COLO668 (cell line): Measurements from ENCODE around the gene BNC2.
A peak's percentile ranks its signal among the peaks of the same experiment; 100 is the strongest.

Experiments
- DNase-seq: peaks from one replicate; lab custom pipeline; 2025; ENCODE audit not compliant: unreplicated experiment; lab: John Stamatoyannopoulos, UW

BNC2 gene

GRCh38 chr9:16767366-16767765, 103.1 kb downstream of the BNC2 start:
- DNase-seq = no peak

DNA sequence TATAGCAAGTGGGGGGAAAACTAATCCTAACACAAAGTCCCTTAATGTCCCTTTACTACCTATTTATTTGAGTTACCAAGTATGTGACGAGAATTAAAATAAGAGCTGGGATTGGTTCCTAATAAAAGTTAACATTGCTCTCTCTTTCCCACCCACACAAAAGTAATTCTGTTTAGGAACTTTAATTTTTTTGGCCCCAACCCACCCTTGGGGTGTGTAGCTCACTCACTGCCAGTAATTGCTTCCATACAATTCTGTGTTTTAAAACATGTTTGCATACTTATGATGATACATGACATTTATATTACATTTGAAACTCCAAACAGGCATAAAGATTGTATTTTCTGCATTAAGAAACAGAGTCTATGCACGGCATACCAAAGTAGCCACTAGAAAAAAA, 106.5 kb downstream of the BNC2 start:
- DNase-seq = no peak

DNA sequence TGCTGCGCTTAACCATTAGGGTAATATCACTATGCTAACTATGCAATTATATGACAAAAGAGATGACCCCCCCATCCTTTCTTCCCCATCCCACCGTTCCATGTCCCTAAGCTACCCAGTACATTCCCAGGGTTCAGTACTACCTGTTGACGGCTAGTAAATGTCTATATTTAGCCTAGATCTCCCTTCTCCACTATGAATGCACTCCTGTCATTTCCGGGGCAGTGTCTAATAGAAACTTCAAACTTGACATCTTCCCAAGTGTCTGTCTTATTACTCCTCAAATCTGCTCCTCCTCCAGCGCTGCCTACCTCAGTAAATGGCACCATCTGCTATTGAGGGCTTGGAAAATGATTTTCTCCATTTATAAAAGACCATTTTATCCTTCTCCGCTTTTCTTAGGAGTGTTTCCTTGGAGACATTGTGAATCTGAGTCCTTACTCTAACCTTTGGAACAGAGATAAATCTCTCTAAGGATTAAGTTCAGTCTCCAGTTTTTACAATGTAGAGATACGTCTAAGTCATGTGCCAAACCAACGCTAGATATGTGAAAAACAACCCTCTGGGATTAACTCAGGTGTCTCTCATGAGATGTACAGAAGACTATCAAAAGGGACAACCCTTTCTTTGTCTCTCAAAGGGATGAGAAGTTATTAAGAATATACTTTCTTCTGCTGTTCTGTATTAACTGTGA, 114.9 kb downstream of the BNC2 start:
- no peak for DNase-seq

GRCh38 chr9:16754662-16755061, 115.8 kb downstream of the BNC2 start:
- no peak for DNase-seq

GRCh38 chr9:16753256-16753655, 117.2 kb downstream of the BNC2 start:
- DNase-seq = no peak

GRCh38 chr9:16752601-16753000, 117.9 kb downstream of the BNC2 start:
- DNase-seq = no peak

- DNase-seq = no peak
These were observed 119.9 kb downstream of the BNC2 start for GRCh38 chr9:16750553-16750952.

DNA sequence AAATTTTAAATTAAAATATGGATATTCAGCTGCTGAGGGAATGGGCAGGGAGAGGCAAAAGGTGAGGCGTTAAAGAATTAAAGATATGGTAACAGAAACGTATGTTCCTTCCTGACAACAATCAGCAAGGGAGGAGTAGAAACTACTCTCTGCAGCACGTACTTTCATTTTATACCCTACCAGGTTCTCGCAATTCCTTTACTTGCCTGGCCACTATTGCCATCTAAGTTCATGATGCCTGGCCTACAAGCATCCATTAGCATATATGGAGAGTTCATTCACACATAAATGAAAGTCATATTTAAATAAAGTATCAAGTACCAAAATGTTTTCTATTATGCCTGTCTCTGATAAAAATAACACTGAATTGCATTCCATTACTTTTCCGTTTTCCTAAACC, 125.1 kb downstream of the BNC2 start:
- no peak for DNase-seq

GRCh38 chr9:16744394-16744793, 126.1 kb downstream of the BNC2 start:
- DNase-seq = no peak

GRCh38 chr9:16743375-16743774, 127.1 kb downstream of the BNC2 start:
- no peak for DNase-seq

- DNase-seq = no peak
These were observed 135.5 kb downstream of the BNC2 start for GRCh38 chr9:16735001-16735400.

DNA sequence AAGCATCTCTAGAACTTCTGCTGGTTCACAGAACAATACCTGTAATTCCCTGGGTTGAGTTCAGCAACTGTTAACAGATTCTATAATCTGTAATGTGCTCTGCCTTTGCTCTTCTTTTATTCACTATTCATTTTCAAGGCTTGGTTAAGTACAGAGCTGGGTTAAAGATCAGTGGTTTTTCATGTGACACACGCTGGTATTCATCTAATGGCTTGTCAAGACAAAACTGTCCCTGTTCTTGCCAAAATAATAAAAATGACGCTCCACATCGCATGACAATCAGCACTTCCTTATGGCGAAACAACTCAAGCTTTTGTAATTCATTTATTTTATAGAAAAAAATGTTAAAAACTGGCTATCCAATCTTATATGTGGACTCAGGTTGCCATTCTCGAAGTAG, 137.9 kb downstream of the BNC2 start:
- DNase-seq = no peak

DNA sequence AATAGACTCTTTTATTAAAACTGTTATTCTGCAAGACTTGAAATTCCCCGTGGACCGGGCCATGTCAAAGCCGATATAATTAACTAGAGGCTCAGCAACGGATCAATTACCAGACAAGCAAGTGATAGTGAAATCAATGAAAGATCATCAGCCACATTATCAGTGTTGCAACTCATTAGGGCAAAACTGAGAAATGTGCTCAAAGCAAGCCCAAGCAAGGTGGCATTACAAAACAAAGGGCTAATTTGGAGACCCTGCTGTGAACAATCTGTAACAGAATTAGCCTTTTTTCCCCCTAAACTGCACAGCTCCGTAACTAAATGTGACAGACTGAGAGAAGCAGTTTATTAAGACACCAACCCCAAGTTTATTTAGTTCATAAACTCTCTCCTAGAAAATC, 140.3 kb downstream of the BNC2 start:
- DNase-seq = no peak

DNA sequence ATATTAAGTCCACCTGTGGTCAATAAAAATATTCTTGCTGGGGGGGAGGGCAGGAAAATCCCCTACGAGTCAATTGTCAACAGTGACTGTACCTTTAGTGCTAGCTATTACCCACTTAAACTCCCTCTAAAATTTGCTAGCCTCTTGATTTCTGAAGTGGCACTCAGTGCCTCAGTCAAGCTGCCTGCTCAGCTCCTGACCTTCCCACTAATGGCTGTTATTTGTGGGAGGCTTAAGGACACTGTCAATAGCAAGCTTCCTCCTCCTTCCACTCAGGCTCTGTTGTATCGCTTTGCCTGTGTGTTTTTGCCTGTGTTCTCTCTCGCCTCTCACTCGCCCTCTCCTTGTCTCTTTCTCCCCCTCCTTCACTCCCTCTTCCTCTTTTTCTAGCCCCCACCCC, 140.8 kb downstream of the BNC2 start:
- peak; percentile 17 for DNase-seq

GRCh38 chr9:16728137-16728508, 142.3 kb downstream of the BNC2 start:
- DNase-seq = no peak

DNA sequence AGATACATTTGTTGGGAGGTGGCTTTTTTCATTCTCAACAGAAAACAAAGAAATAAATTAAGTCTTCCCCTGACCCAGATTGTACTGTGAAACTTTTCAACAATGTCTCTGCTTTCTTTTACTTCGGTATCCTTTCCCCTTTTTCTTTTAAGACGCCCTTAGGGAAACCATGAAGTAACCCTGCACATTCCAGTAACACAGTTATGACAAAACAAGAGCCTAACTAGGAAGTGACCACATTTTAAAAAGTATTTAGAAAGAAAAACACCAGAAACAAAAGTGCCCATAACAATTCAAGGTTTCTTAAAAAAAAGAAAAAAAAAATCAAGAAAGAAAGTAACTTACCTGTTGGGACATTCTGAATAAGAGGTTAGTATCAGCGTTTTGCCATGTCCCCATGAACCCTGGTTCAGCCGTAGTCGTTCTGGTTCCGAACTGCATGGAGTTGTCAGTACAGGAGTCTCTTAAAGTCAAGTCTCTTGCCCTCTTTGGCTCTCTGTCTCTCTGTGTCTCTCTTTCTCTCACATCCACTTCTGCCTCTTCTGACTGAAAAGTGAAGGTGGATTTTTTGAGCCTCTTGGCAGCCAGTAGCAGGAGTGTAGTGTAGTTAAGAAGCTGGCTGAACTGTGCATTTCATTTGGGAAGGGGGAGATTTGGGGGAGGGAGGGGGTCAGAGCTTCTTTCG, 142.9 kb downstream of the BNC2 start:
- no peak for DNase-seq

DNA sequence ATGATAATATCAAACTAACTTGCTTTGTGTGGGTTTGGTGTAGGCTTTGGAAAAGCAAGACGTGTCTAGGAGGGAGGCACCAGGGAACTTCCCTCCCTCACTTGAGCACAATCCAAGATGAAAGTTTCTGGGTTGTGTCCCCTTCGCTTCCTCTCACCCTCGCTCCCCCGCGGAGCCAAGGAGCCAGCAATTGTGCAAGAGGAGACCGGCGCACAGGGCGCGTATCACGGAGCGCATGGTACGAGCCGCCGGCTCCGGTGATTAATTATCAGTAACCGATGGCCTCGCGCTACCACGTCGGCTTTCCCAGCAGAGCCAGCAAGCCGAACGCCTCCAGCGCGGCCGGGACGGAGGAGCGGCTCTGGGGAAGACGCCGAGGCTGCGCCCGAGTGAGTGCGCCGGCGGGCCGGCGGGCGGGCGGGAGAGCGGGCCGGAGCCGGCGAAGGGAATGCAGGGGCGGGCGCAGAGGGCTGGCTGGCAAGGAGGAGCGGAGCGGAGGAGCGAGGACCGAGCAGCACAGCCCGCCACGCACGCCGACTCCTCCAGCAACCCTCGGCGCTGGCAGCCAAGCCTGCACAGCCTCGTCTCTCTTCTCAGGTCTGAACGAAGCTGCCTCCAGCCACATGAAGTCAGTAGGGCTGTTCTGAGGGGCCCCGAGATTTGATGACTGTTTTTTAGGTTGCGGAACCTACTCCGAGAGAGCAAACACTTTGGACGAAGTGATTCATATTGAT, 143.6 kb downstream of the BNC2 start:
- peak; percentile 72 for DNase-seq

DNA sequence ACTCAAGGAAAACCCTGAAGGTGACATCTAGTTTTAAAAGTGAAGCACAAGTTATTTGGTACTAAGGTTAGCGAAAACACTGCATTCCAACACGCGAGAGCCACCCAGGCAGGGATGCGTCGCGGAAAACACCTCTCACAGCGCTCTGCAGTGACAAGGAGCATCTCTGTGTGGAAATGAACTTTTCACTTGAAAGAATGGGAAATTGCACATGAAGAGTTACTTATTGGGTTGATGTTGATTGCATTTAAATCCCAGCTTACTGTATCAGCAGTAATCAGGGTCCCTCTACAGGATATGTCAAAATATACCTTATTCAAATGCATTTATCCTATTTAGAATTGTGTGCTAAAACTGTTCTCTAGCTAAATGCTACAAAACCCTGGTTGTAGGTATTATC, 144.4 kb downstream of the BNC2 start:
- no peak for DNase-seq

DNA sequence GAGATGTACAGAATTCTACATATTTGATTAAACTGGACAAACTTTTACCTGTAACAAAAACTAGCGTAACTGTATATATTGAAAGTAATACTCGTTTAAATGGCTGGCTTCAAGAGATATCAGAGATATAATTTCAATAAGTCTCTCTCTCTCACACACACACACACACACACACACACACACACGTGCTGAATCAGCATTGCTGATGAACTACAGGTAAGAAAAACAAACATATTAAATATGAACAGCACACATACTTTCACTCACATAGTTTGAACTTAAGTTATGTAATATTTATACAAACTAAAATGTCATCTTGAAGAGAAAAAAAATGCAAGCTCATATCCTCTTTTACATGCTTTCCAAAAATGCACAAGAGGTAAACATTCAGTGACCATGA, 145.4 kb downstream of the BNC2 start:
- no peak for DNase-seq

GRCh38 chr9:16721972-16722371, 148.5 kb downstream of the BNC2 start:
- DNase-seq = no peak

- no peak for DNase-seq
These were observed 150.1 kb downstream of the BNC2 start for GRCh38 chr9:16720386-16720785.

DNA sequence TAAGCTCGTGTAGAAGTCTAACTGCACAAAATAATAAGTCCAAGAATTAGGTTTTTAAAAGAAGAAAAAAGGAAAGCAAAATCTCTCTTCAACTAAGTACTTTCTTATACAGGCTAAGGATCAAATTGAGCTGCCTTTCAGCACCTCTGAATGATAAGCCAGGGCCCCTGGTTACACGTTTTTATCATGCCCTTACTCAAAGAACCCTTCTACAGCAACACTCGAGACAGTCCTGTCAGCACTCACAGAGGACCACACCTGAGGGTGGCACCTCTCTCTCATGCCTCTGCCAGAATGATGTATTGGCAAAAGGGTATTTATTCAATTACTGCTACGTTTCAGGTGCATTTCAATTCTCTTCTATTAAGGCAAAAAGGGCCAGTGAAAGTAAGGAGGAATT, 150.5 kb downstream of the BNC2 start:
- DNase-seq = no peak
